Kidney (tissue), 14 donors: Measurements from ENCODE around the gene PCYT2. TPM values are rescaled to one million over a fixed set of nuclear protein-coding genes. Genes with fewer than 3 reads are reported as not detected.

Experiments
- DNase-seq, 5 donors: peaks; one replicate each; pipeline ENCODE4 v3.0.0-alpha.2; 2013 to 2020
- FAIRE-seq: peaks from 2 replicates; lab custom pipeline; 2012; peaks lifted over from hg19 to GRCh38; lab: Jason Lieb, UNC
- H3K27ac ChIP-seq, 2 donors: one replicate each; pipeline ENCODE4 v1.7.0; 2013; ENCODE audit warnings: low read depth in 2 of 2, low read length in 2 of 2, inconsistent platforms in 1 of 2
- H3K27me3 ChIP-seq: one replicate; pipeline ENCODE4 v1.7.1; 2013; ENCODE audit warnings: low read length, inconsistent platforms; ENCODE audit not compliant: control insufficient read depth, insufficient read depth
- H3K36me3 ChIP-seq, 3 donors: one replicate each; pipeline versions ENCODE4 v1.7.0 to v1.7.1; 2013; ENCODE audit warnings: low read length in 3 of 3, control low read depth in 1 of 3, inconsistent platforms in 1 of 3; ENCODE audit not compliant: insufficient read depth in 3 of 3, control insufficient read depth in 2 of 3
- H3K4me1 ChIP-seq, 3 donors: one replicate each; pipeline versions ENCODE4 v1.7.0 to v1.7.1; 2013; ENCODE audit warnings: low read length in 3 of 3, inconsistent platforms in 1 of 3, low read depth in 1 of 3; ENCODE audit not compliant: control insufficient read depth in 2 of 3, insufficient read depth in 2 of 3
- H3K4me3 ChIP-seq, 3 donors: one replicate each; pipeline versions ENCODE4 v1.7.0 to v1.8.1; 2013; ENCODE audit warnings: low read length in 3 of 3, control low read depth in 1 of 3, inconsistent platforms in 1 of 3
- H3K9ac ChIP-seq, 3 donors: one replicate each; pipeline versions ENCODE4 v1.7.0 to v1.7.1; 2013; ENCODE audit warnings: low read length in 3 of 3, control low read depth in 1 of 3, inconsistent platforms in 1 of 3
- H3K9me3 ChIP-seq, 3 donors: one replicate each; pipeline versions ENCODE4 v1.7.0 to v1.7.1; 2013; ENCODE audit warnings: low read length in 3 of 3, control low read depth in 1 of 3, inconsistent platforms in 1 of 3; ENCODE audit not compliant: control insufficient read depth in 2 of 3, insufficient read depth in 1 of 3
- CTCF ChIP-seq: IDR thresholded peaks from 3 replicates; pipeline ENCODE4 v1.5.1; 2012; ENCODE audit warnings: mild to moderate bottlenecking, moderate library complexity, borderline replicate concordance; ENCODE audit not compliant: insufficient read depth; ENCODE audit errors: extremely low read depth
- intact Hi-C: fragments of 100-400 bp; cut with DNase I; formaldehyde crosslinking; loops from one replicate; pipeline ENCODE4 v1.11.1; 2022
- polyA plus RNA-seq: library from polyadenylated mRNA; stranded (reverse); fragments of 350-450 nt; fragmentation: Illumina TruSeq; extraction: RNeasy Lipid Tissue Mini Kit (QIAGEN cat#74804); gene quantifications from one replicate; pipeline ENCODE4 v1.2.3, GENCODE V29; 2014; ENCODE audit warnings: low read depth, low replicate concordance; ENCODE audit not compliant: insufficient read depth
- total RNA-seq: library from RNA; stranded (reverse); fragmentation: NEBNext Ultra II Directional; extraction: Animal tissue kit (Norgen Biotek cat#: 25700); gene quantifications from one replicate; pipeline ENCODE4 v1.2.1, GENCODE V29; 2021
- donor health status: control.
- donor health status: control.
- donor health status: control.
- donor health status: control.
- donor health status: control.
- donor health status: DM: yes; HTN: yes; CAD: no.
- donor health status: Normal renal cell carcinoma (clear cell type).

PCYT2 gene
- total and polyA plus RNA-seq, 2 donors from 2014 or later, result 28.4 to 104 TPM

DNA sequence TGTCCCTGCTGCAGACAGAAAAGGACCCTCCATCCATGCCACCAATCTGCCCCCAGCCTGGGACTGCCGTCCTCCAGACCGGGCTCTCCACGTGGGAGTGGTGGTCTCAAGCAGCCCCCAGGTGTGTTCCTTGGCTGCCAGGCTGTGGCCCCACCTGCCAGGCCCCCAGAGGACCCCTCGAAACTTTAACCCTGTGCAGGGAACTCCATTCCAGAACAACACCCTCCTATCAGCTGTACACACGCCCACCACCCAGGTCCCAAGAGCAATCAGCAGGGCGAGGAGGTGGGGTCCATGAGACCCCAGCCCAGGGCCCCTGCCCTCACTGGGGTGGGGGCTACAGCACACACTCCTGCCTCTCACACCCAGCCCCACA lies 24.5 kb upstream of the PCYT2 start:
- FAIRE-seq (no peak), DNase-seq (peak in 1 of 5 donors; percentile 74)
- Histone ChIP-seq H3K27ac (no peak overlapping the region), H3K9me3 (no peaks in the 10 kb centered on the region), H3K4me1 (peaks cover 0 to 3% (median 0%) of the 10 kb centered on the region in 3 donors), H3K9ac (no peak overlapping the region), H3K27me3 (no peaks in the 10 kb centered on the region), H3K36me3 (no peaks in the 10 kb centered on the region), H3K4me3 (no peak overlapping the region)
- TF ChIP-seq CTCF, result no peak
- intact Hi-C loops, result no loop called here

GRCh38 chr17:81934850-81935708 lies 23.9 kb upstream of the PCYT2 start:
- TF ChIP-seq CTCF, result no peak
- H3K27me3 ChIP-seq, result no peaks in the 10 kb centered on the region
- peaks cover 0 to 3% (median 0%) of the 10 kb centered on the region in 3 donors for H3K4me1 ChIP-seq
- FAIRE-seq (no peak), DNase-seq (peak in 1 of 5 donors; percentile 71)
- no peak overlapping the region for H3K4me3 ChIP-seq
- H3K36me3 ChIP-seq, result no peaks in the 10 kb centered on the region
- no peak overlapping the region for H3K27ac ChIP-seq
- intact Hi-C loops, result no loop called here
- H3K9ac ChIP-seq, result no peak overlapping the region
- H3K9me3 ChIP-seq, result no peaks in the 10 kb centered on the region

- peak in 1 of 5 donors; percentile 52 for DNase-seq
- Histone ChIP-seq H3K27ac (no peak overlapping the region), H3K27me3 (no peaks in the 10 kb centered on the region), H3K9ac (no peak overlapping the region), H3K4me1 (peaks cover 0 to 3% (median 0%) of the 10 kb centered on the region in 3 donors), H3K9me3 (no peaks in the 10 kb centered on the region), H3K36me3 (no peaks in the 10 kb centered on the region), H3K4me3 (no peak overlapping the region)
- TF ChIP-seq CTCF, result no peak
- FAIRE-seq, result no peak
- intact Hi-C loops, result no loop called here
Measured at GRCh38 chr17:81934098-81934757, 23.0 kb upstream of the PCYT2 start.
